ENCODE measurements around the gene COX8C. TPM values are rescaled to one million over a fixed set of nuclear protein-coding genes. Genes with fewer than 3 reads are reported as not detected.

COX8C gene
- total RNA-seq, 1 experiment from 2014 or later, result not detected

GRCh38 chr14:93332397-93332852 is 14.6 kb upstream of the COX8C start:
- H3K9me3 ChIP-seq (ENCODE audit: control insufficient read depth in 1 of 2, insufficient read depth in 1 of 2, low read depth in 1 of 2, low read length in 2 of 2), result peaks cover 0 to 6% of the 10 kb centered on the region in 2 experiments; a peak in 2 of 4 replicates
- peak overlapping the region; percentile 85 for H3K27ac ChIP-seq (ENCODE audit: low read depth, low read length)
- no peaks in the 10 kb centered on the region for H3K36me3 ChIP-seq (ENCODE audit: control insufficient read depth in 1 of 2, insufficient read depth in 2 of 2, low read length in 2 of 2)
- H3K4me2 ChIP-seq (ENCODE audit: low read length), result peak overlapping the region; percentile 79
- H3K27me3 ChIP-seq (ENCODE audit: insufficient read depth, low read length), result no peaks in the 10 kb centered on the region
- no peak for TF ChIP-seq RAD21 (IDR thresholded peaks at IDR 0.05; ENCODE audit: low read depth)
- peaks cover 49% of the 10 kb centered on the region for H3K79me2 ChIP-seq (ENCODE audit: insufficient read depth, low read length)
- intact Hi-C loops (cut with micrococcal nuclease), result no loop called here
- no peak overlapping the region for H2AFZ ChIP-seq (ENCODE audit: low read depth, low read length, poor library complexity, severe bottlenecking)
- CTCF ChIA-PET, result no interaction called here
- POLR2A ChIA-PET, result no interaction called here
- peaks cover 11 to 29% of the 10 kb centered on the region in 2 experiments for H3K4me1 ChIP-seq (ENCODE audit: control insufficient read depth in 1 of 2, insufficient read depth in 2 of 2, low read length in 2 of 2)
- BruUV-seq (replicated peaks), result no TSS peak
- DNase-seq (ENCODE audit: low read depth, low spot score), result no peak
- H3K4me3 ChIP-seq (replicated peaks in 1 of 2; ENCODE audit: low read depth in 1 of 2, low read length in 2 of 2), result peak overlapping the region; percentile 67 to 71
- no peaks in the 10 kb centered on the region for H3K9me2 ChIP-seq (ENCODE audit: insufficient read depth)
- peak; percentile 72 for ATAC-seq
- peaks cover 8% of the 10 kb centered on the region; the same call in 1 of the 2 replicates for H4K20me1 ChIP-seq (ENCODE audit: insufficient read depth)
- RAD21 ChIA-PET (ENCODE audit: low non-redundant PET in 1 of 2, low total read pairs in 2 of 2, uncharacterized antibody in 2 of 2, unreplicated experiment in 2 of 2), result no interaction called here
- peak overlapping the region; percentile 82 for H3K9ac ChIP-seq (ENCODE audit: low read length)

- RAD21 ChIA-PET (ENCODE audit: low non-redundant PET in 1 of 2, low total read pairs in 2 of 2, uncharacterized antibody in 2 of 2, unreplicated experiment in 2 of 2), result no interaction called here
- intact Hi-C loops (cut with micrococcal nuclease), result no loop called here
- POLR2A ChIA-PET, result no interaction called here
- Histone ChIP-seq H3K36me3 (ENCODE audit: control insufficient read depth in 1 of 2, insufficient read depth in 2 of 2, low read length in 2 of 2) (no peaks in the 10 kb centered on the region), H2AFZ (ENCODE audit: low read depth, low read length, poor library complexity, severe bottlenecking) (peak within 1 kb of the TSS; percentile 84), H3K4me1 (ENCODE audit: control insufficient read depth in 1 of 2, insufficient read depth in 2 of 2, low read length in 2 of 2) (peaks cover 11 to 29% of the 10 kb centered on the region in 2 experiments), H3K27ac (ENCODE audit: low read depth, low read length) (peak within 1 kb of the TSS; percentile 85), H3K9me3 (ENCODE audit: control insufficient read depth in 1 of 2, insufficient read depth in 1 of 2, low read depth in 1 of 2, low read length in 2 of 2) (peaks cover 0 to 6% of the 10 kb centered on the region in 2 experiments; a peak in 2 of 4 replicates), H4K20me1 (ENCODE audit: insufficient read depth) (0 out of 2 replicates have a peak, but pooled peaks cover 6% of the 10 kb centered on the region), H3K9me2 (ENCODE audit: insufficient read depth) (no peaks in the 10 kb centered on the region), H3K9ac (ENCODE audit: low read length) (peak within 1 kb of the TSS; percentile 82), H3K27me3 (ENCODE audit: insufficient read depth, low read length) (no peaks in the 10 kb centered on the region), H3K79me2 (ENCODE audit: insufficient read depth, low read length) (peaks cover 42% of the 10 kb centered on the region), H3K4me2 (ENCODE audit: low read length) (peak within 1 kb of the TSS; percentile 79), H3K4me3 (replicated peaks in 1 of 2; ENCODE audit: low read depth in 1 of 2, low read length in 2 of 2) (peak within 1 kb of the TSS; percentile 67 to 71)
- ATAC-seq, result peak; percentile 94
- BruUV-seq (replicated peaks), result TSS peak; percentile 79
- CTCF ChIA-PET, result no interaction called here
- peak; percentile 90 for DNase-seq (ENCODE audit: low read depth, low spot score)
- TF ChIP-seq ZBTB33 (IDR thresholded peaks at IDR 0.05; ENCODE audit: extremely low read depth, insufficient replicate concordance, low read length) (peak; percentile 14), ATF3 (IDR thresholded peaks at IDR 0.05) (no peak), CTCF (IDR thresholded peaks at IDR 0.05 in 2 of 3, conservative IDR thresholded peaks at IDR 0.05 in 1 of 3; ENCODE audit: borderline replicate concordance in 1 of 3, insufficient read depth in 1 of 3, low read depth in 2 of 3, low read length in 2 of 3) (0 out of 6 replicates have a peak, but pooled peaks of 1 of the 3 experiments have one; percentile 15), ELF1 (IDR thresholded peaks at IDR 0.05; ENCODE audit: borderline replicate concordance, low read depth) (no peak), EGR1 (IDR thresholded peaks at IDR 0.05; ENCODE audit: low read depth) (no peak), EZH2 (IDR thresholded peaks at IDR 0.05) (no peak), EZH2phosphoT487 (IDR thresholded peaks at IDR 0.05; ENCODE audit: borderline replicate concordance) (no peak), TCF7L2 (IDR thresholded peaks at IDR 0.05; ENCODE audit: borderline replicate concordance, extremely low read depth, insufficient read depth, insufficient read length) (no peak), POLR2A (IDR thresholded peaks at IDR 0.05; ENCODE audit: borderline replicate concordance, extremely low read depth, insufficient read depth, insufficient read length) (peak; percentile 83), FOSL1 (IDR thresholded peaks at IDR 0.05; ENCODE audit: low read depth) (no peak), POLR2AphosphoS5 (IDR thresholded peaks at IDR 0.05; ENCODE audit: low read depth, low read length) (peak; percentile 74), CBX3 (IDR thresholded peaks at IDR 0.05; ENCODE audit: low read depth) (0 out of 2 replicates have a peak, but pooled peaks have one; percentile 14), SIN3A (IDR thresholded peaks at IDR 0.05; ENCODE audit: low read depth) (peak; percentile 37; the same call in 1 of the 2 replicates), MAX (IDR thresholded peaks at IDR 0.05) (peak; percentile 79)
Measured at GRCh38 chr14:93332853-93333630, 13.9 kb upstream of the COX8C start, which contains the start of gene BTBD7. Gene BTBD7 (minus strand): TSS chr14:93333036. CDS start chr14:93296051, 36,985 bp downstream.
